ENCODE results near the gene ARIH2. TPM values are rescaled to one million over a fixed set of nuclear protein-coding genes. Genes with fewer than 3 reads are reported as not detected.

Gene ARIH2
- 51.1 and 69.0 TPM in 2 replicates for total RNA-seq

DNA sequence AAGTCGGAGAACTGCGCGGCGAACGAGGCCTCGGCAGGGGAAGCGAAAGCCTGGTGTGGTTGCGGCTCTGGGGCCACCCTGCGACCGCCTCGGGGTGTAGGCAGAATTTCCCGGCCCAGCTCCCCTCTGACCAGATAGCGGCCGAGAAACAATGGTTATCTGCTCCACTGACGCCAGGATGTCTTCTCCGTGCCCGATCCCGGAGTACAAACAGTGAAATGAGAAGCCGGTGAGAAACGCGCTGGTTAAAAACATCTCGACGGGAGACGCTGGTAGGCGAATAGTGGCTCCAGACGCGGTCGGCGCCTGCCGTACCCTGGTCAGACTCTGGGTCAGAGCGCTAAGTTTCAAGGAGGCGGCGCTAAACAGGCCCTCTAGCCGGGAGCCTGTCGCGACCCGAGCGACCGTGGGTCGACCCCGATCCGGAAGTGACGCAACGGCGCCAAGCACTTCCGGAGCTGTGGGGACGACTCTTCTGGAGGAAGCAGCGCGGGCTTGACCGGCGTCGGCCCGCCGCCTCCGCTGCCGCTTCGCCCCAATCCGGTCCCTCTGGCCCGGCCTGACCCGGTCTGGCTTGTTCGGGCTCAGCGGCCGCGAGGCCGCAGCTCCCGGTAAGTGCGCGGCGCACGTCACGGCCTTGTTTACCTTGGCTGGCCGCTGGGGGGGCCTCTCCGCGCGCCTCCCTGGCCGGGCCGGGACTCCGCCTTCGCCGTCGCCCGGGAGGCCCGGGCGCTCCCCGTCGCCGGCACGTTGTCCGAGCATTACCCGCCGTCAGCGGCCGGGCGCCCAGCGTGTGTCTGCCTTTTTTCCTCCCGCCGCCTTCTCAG lies at the start of gene ARIH2:
Gene ARIH2, plus strand, starts transcription at position 455 of the 827 bp plus-strand sequence. CDS start 8,717 bp downstream, outside the sequence.

DNA sequence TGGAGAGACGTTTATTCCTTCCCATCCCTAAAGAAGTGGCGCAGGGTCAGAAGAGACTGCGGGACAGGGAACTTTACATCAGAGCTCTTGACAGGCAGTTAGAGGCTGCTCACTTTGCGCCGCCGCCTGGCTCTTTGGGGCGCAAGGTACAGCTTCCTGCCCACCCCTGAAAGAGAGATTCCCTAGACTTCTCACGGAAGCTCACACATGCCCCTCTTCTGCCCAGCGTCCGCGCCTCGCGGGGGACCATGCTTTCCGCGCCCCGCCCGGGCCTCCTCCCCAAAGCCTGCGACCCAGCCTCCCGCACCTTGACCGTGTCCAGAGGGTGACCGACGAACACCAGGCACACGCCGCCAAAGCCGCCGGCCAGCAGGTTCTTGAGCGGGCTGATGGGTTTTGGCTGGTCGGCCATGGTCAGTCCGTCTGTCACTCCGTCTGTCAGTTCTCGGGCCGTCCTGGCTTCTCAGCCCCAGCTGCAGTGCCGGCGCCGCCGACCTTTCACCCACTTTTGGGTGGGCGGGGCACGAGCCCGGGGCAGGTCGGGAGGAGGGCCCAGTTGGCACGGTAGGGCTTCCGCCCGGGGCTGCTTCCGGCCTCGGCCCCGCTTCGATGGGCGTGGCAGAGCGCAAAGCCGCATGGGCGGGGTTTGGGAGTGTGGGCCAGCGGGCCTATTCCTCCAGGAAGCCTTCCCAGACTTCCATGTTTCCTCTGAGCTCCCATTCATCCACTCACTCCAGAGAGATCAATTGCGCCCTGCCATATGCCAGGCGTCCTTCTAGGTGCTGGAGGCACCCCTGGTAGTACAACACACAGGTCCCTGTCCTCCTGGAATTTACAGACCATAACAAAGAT lies 20.0 kb upstream of the ARIH2 start, which contains the start of gene SLC25A20:
Gene SLC25A20, minus strand, starts transcription at position 500 of the 852 bp plus-strand sequence. Its CDS starts 88 bp downstream, at position 412.

DNA sequence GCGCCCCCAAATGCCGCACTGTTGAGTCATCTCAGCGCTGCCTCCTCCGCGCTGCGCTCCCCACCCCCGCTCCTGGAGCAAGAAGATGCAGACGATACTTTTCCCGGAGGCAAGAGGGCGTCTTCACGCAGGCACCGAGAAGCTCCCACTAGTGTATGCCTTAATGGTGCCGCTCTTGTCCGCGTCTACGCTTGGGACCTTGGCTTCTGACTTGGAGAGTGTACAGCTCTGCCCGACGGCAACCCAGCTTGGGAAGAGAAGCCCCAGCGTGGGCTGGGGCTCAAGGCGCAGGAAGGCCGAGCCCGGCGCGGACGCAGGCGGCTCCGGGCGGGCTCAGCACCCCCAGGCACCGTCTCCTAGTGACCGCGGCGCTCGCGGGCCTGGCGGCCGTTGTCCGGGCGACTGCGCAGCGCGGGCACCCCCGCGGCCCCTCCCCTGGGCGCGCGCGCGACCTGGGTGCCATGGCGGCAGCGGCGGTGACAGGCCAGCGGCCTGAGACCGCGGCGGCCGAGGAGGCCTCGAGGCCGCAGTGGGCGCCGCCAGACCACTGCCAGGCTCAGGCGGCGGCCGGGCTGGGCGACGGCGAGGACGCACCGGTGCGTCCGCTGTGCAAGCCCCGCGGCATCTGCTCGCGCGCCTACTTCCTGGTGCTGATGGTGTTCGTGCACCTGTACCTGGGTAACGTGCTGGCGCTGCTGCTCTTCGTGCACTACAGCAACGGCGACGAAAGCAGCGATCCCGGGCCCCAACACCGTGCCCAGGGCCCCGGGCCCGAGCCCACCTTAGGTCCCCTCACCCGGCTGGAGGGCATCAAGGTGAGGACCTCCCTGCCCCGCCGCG lies 71.4 kb downstream of the ARIH2 start, which contains the start of gene P4HTM:
Gene P4HTM, plus strand, starts transcription at position 446 of the 840 bp plus-strand sequence. Its CDS starts 16 bp downstream, at position 462.

DNA sequence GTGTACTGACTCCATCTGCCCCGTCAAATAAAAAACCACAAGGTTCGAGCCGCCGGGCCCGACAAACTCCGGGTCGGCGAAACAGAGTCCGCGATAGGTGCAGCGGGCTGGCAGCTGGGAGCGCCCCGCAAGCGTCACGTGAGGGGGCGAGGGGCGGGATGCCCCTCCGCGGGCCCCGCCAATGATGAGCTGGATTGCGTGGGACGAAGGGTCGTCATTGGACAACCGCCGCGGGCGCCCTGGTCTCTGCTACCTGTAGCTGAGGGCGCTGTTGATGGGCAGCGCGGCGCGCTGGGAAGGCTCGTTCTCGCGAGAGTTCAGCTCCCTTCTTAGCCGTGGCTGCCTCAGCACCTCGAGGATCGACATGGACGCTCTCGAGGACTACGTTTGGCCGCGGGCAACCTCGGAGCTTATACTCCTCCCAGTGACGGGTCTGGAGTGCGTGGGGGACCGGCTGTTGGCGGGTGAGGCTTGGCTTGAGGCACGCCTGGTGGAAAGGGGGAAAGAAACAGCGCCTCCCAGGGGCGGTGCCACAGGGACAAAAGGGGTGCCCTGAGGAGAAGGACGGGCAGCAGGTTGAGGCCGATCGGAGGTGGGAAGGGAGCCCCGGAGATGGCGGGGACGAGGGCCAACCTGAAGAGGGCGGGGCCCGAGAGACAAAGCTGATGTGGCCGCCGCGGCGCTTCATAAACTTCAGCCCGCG lies 88.6 kb downstream of the ARIH2 start, which contains the start of gene WDR6:
Gene WDR6, plus strand, starts transcription at position 324 of the 703 bp plus-strand sequence. Its CDS starts 41 bp downstream, at position 365.

DNA sequence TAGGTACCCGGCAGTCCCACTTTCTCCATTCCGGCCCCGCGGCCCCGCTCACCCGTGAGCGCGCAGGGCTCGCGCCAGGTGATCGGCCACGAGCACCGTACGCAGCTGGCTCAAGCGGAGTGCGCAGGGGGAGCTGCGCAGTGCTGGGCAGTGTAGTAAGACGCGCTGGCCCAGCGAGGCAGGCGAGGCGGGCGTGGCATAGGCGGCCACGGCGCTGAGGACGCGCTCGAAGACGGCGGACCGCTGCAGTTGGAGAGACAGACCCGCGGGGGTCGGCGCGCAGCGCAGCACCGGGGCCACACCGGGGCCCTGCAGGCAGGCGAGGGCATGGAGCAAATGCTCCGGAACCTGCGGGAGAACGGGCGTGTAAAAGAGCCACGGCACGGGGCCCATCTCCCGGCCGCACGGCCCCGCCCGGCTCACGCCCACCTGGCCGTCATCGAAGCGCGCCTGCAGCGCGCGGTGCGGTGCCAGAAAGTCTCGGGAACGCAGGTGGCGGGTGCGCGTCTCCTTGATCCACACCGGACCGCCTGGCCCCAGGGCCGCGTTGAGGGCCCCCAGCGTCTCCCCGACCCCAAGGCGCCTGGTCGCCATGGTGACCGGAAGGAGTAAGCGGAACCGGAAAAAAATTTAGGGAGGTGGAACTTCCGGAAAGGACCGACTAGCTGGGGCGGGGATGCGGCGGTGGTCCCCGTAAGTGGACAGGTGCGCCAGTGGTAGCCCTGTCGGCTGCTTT lies 99.5 kb downstream of the ARIH2 start, which contains the start of gene DALRD3:
Gene DALRD3, minus strand, starts transcription at position 610 of the 736 bp plus-strand sequence. Its CDS starts 16 bp downstream, at position 594.

DNA sequence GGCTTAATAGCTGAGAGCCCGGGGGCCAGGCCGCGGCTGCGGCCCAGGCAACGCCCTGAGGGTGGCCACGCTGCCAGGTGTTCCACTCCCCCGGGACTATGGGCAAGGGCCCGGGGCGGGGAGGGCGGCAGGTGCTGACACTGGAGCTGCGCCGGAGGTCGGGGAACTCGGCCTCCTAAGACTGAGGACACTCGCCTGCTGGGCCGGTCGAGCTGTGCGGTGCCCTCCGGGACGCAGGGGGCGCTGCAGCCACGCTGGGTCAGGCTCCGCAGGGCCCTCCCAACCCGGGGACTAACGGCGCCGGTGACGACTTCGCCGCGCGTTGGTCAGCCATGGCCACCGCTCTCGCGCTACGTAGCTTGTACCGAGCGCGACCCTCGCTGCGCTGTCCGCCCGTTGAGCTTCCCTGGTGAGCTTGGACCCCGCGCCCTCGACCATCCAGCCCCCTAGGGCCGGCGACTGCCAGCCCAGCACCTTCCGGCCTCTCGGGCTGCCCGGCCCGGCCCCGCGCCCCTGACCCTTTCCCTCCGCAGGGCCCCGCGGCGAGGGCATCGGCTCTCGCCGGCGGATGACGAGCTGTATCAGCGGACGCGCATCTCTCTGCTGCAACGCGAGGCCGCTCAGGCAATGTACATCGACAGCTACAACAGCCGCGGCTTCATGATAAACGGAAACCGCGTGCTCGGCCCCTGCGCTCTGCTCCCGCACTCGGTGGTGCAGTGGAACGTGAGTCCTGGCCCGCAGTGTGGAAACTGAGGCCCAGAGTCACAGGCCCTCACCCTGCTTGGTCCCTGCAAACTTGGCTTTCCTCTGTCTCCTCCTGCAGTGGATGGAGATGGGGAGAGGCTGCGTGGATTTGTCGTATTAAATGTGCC lies 103.4 kb downstream of the ARIH2 start, which contains the start of gene NDUFAF3:
Gene NDUFAF3, plus strand, starts transcription at position 309 of the 875 bp plus-strand sequence. Its CDS starts 24 bp downstream, at position 333.

DNA sequence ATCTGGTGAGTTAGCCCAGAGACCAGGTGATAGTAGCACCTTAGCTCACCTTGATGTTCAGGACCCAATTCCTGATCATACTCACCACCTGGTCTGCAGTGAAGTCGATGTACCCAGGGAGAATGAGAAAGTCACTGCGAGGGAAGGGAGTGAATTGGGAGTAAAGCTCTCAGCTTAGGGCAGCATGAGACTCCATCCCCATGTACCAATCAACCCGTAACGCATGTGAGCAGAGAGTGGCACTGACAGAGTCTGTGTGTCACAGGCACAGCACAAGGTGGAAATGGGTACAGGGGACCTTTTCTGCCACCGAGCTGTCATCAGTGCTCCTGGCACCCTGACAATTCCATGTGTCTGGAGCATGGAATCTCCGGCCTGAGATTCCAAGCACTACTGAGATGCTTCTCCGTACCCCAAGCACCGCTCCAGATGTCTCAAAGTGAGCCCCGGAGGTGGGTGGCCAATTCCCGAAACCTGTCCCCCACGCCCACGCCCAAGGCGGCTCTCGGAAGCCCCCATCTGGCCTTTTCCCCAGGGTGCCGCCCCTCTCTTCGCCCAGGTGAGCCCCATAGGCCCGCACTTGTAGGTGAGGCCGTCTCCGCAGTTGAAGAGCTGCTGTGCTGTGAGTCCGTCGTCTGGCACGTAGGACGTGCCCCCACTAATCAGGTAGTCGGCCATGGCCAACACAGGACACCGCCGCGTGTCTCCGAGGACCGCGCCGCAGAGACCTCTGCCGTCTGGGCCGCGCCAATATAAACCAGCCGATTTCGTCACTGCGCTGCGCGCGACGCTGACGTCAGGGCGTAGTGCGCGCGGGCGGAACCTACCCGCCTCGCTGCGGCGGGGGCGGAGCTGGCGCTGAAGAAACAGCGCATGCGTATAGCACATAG lies 110.3 kb downstream of the ARIH2 start, which contains the start of gene IMPDH2:
Gene IMPDH2, minus strand, starts transcription at position 726 of the 890 bp plus-strand sequence. Its CDS starts 48 bp downstream, at position 678.

Other genes with a start within 250 kb of the ARIH2 start
- 15.8 and 19.2 TPM in 2 replicates for gene NCKIPSD, start 232.9 kb upstream of the ARIH2 start, total RNA-seq
- 53.0 and 55.1 TPM in 2 replicates for gene IP6K2, start 201.6 kb upstream of the ARIH2 start, total RNA-seq
- gene PRKAR2A, start 71.0 kb upstream of the ARIH2 start, total RNA-seq: 26.9 and 29.5 TPM in 2 replicates
- gene SLC25A20, start 20.0 kb upstream of the ARIH2 start, total RNA-seq: 8.1 and 15.5 TPM in 2 replicates
- gene P4HTM, start 71.4 kb downstream of the ARIH2 start, total RNA-seq: 2.2 and 3.5 TPM in 2 replicates
- 43.7 and 44.7 TPM in 2 replicates for gene WDR6, start 88.5 kb downstream of the ARIH2 start, total RNA-seq
- gene DALRD3, start 99.7 kb downstream of the ARIH2 start, total RNA-seq: 67.4 and 78.1 TPM in 2 replicates
- 163 and 199 TPM in 2 replicates for gene NDUFAF3, start 103.3 kb downstream of the ARIH2 start, total RNA-seq
- gene IMPDH2, start 110.6 kb downstream of the ARIH2 start, total RNA-seq: 254 and 314 TPM in 2 replicates
- 53.3 and 54.4 TPM in 2 replicates for gene QRICH1, start 175.2 kb downstream of the ARIH2 start, total RNA-seq
- gene QARS1, start 185.9 kb downstream of the ARIH2 start, total RNA-seq: 203 and 241 TPM in 2 replicates
- 35.6 and 39.5 TPM in 2 replicates for gene USP19, start 202.0 kb downstream of the ARIH2 start, total RNA-seq
- 119 and 120 TPM in 2 replicates for gene LAMB2, start 214.2 kb downstream of the ARIH2 start, total RNA-seq
- gene CCDC71, start 247.5 kb downstream of the ARIH2 start, total RNA-seq: 29.8 and 47.6 TPM in 2 replicates

Data from hair follicular keratinocyte (primary cell).